ENCODE results near the gene GGA1. TPM values are rescaled to one million over a fixed set of nuclear protein-coding genes. Genes with fewer than 3 reads are reported as not detected.

The GGA1 gene
- total and polyA plus RNA-seq, 2 donors (not counting 1 experiment from before 2014, with no cell fraction given), result 137 to 154 TPM

GRCh38 chr22:37559521-37559900, 49.1 kb upstream of the GGA1 start:
- H3K27me3 ChIP-seq (replicated peaks in 1 of 4; ENCODE audit: control extremely low read depth in 1 of 4, control insufficient read depth in 3 of 4, insufficient read depth in 4 of 4, low read length in 3 of 4), result peaks cover 0 to 70% (median 25%) of the 10 kb centered on the region in 4 experiments
- no peak for DNase-seq
- H3K9ac ChIP-seq (ENCODE audit: low read length), result no peak overlapping the region
- peaks cover 0 to 16% (median 0%) of the 10 kb centered on the region in 3 donors for H3K9me3 ChIP-seq (ENCODE audit: control extremely low read depth in 1 of 3, control insufficient read depth in 2 of 3, insufficient read depth in 1 of 3, low read length in 2 of 3)
- no peak overlapping the region for H3K4me2 ChIP-seq (replicated peaks; ENCODE audit: low read depth, low read length, poor library complexity, severe bottlenecking)
- 92% methylated on average over 3 of the region's 6 CpGs for WGBS (ENCODE audit: insufficient coverage)
- ATAC-seq (ENCODE audit: low read depth), result no peak
- ChIA-PET CTCF (interaction anchor here (3.6 kb wide), 1 partner anchor 7 kb away, joined by 30 read pairs; no protein-coding TSS in a partner anchor), POLR2A (interaction anchor here (0.6 kb wide), 1 partner anchor 73 kb away, joined by 7 read pairs; no protein-coding TSS in a partner anchor)
- no peaks in the 10 kb centered on the region for H3K36me3 ChIP-seq (replicated peaks in 1 of 2; ENCODE audit: control extremely low read depth in 1 of 2, control insufficient read depth in 1 of 2, extremely low read depth in 1 of 2, insufficient read depth in 2 of 2, low read length in 1 of 2)
- no peaks in the 10 kb centered on the region for H3K9me3 Mint-ChIP-seq (ENCODE audit: insufficient read depth)
- no peak overlapping the region for H3K4me3 ChIP-seq (ENCODE audit: control extremely low read depth in 1 of 5, extremely low read depth in 1 of 5, insufficient read depth in 1 of 5, low read depth in 2 of 5, low read length in 4 of 5)
- no peak overlapping the region for H3K27ac ChIP-seq (ENCODE audit: low read length in 2 of 2)
- H3K79me2 ChIP-seq (ENCODE audit: control insufficient read depth, insufficient read depth, low read length), result no peaks in the 10 kb centered on the region
- intact Hi-C loops (cut with micrococcal nuclease), result no loop called here
- peaks cover 52% of the 10 kb centered on the region for H3K27me3 Mint-ChIP-seq
- H3K4me1 Mint-ChIP-seq, result peaks cover 16% of the 10 kb centered on the region
- H3K27ac Mint-ChIP-seq, result no peak overlapping the region
- TF ChIP-seq EZH2 (IDR thresholded peaks at IDR 0.05; ENCODE audit: borderline replicate concordance, insufficient read depth, low read depth, low read length, poor library complexity, severe bottlenecking) (no peak), CTCF (IDR thresholded peaks at IDR 0.05) (no peak)
- peaks cover 17 to 19% of the 10 kb centered on the region in 2 donors for H3K4me1 ChIP-seq (ENCODE audit: control insufficient read depth in 2 of 2, insufficient read depth in 2 of 2, low read length in 2 of 2)
- H3K4me3 Mint-ChIP-seq, result peak overlapping the region; percentile 65
- no peaks in the 10 kb centered on the region for H4K20me1 ChIP-seq (ENCODE audit: control insufficient read depth, insufficient read depth, low read length, poor library complexity, severe bottlenecking)
- H2AFZ ChIP-seq (ENCODE audit: insufficient read depth, low read depth, low read length, poor library complexity, severe bottlenecking), result no peak overlapping the region

- POLR2A ChIA-PET, result no interaction called here
- H2AFZ ChIP-seq (ENCODE audit: insufficient read depth, low read depth, low read length, poor library complexity, severe bottlenecking), result peak within 1 kb of the TSS; percentile 60
- DNase-seq, result no peak
- H3K27ac Mint-ChIP-seq, result no peak within 1 kb of the TSS
- peaks cover 0 to 16% (median 0%) of the 10 kb centered on the region in 3 donors for H3K9me3 ChIP-seq (ENCODE audit: control extremely low read depth in 1 of 3, control insufficient read depth in 2 of 3, insufficient read depth in 1 of 3, low read length in 2 of 3)
- H3K4me3 Mint-ChIP-seq, result peak within 1 kb of the TSS; percentile 78
- 12% methylated on average over 72 of the region's 76 CpGs for WGBS (ENCODE audit: insufficient coverage)
- no peaks in the 10 kb centered on the region for H3K79me2 ChIP-seq (ENCODE audit: control insufficient read depth, insufficient read depth, low read length)
- H3K4me2 ChIP-seq (replicated peaks; ENCODE audit: low read depth, low read length, poor library complexity, severe bottlenecking), result peak within 1 kb of the TSS; percentile 91
- no peaks in the 10 kb centered on the region for H3K9me3 Mint-ChIP-seq (ENCODE audit: insufficient read depth)
- peak within 1 kb of the TSS in 4 of 5 experiments; percentile 17 to 65 (median 39) for H3K4me3 ChIP-seq (ENCODE audit: control extremely low read depth in 1 of 5, extremely low read depth in 1 of 5, insufficient read depth in 1 of 5, low read depth in 2 of 5, low read length in 4 of 5)
- H3K27ac ChIP-seq (ENCODE audit: low read length in 2 of 2), result no peak within 1 kb of the TSS
- H3K27me3 ChIP-seq (replicated peaks in 1 of 4; ENCODE audit: control extremely low read depth in 1 of 4, control insufficient read depth in 3 of 4, insufficient read depth in 4 of 4, low read length in 3 of 4), result peaks cover 0 to 69% (median 25%) of the 10 kb centered on the region in 4 experiments
- intact Hi-C loops (cut with micrococcal nuclease), result no loop called here
- no peaks in the 10 kb centered on the region for H4K20me1 ChIP-seq (ENCODE audit: control insufficient read depth, insufficient read depth, low read length, poor library complexity, severe bottlenecking)
- peaks cover 52% of the 10 kb centered on the region for H3K27me3 Mint-ChIP-seq
- H3K36me3 ChIP-seq (replicated peaks in 1 of 2; ENCODE audit: control extremely low read depth in 1 of 2, control insufficient read depth in 1 of 2, extremely low read depth in 1 of 2, insufficient read depth in 2 of 2, low read length in 1 of 2), result no peaks in the 10 kb centered on the region
- TF ChIP-seq EZH2 (IDR thresholded peaks at IDR 0.05; ENCODE audit: borderline replicate concordance, insufficient read depth, low read depth, low read length, poor library complexity, severe bottlenecking), result no peak
- no peak for TF ChIP-seq CTCF (IDR thresholded peaks at IDR 0.05)
- CTCF ChIA-PET, result interaction anchor here (0.6 to 4.8 kb wide), 3 partner anchors 19 to 1049 kb away, joined by 3 to 69 read pairs (median 3); no protein-coding TSS in a partner anchor
- peak; percentile 26 for ATAC-seq (ENCODE audit: low read depth)
- peaks cover 17 to 19% of the 10 kb centered on the region in 2 donors for H3K4me1 ChIP-seq (ENCODE audit: control insufficient read depth in 2 of 2, insufficient read depth in 2 of 2, low read length in 2 of 2)
- peaks cover 16% of the 10 kb centered on the region for H3K4me1 Mint-ChIP-seq
- H3K9ac ChIP-seq (ENCODE audit: low read length), result peak within 1 kb of the TSS; percentile 53
Measured at GRCh38 chr22:37559901-37560607, 48.6 kb upstream of the GGA1 start, which contains the start of gene CDC42EP1. TSS of gene CDC42EP1 (plus strand) at chr22:37560480. CDS start at chr22:37566350, 5,870 bp downstream.

Data from B cell (primary cell).